Fibroblast of lung (primary cell): ENCODE measurements around the gene PROK1.

Experiments used
- EZH2 ChIP-seq: IDR thresholded peaks from 2 replicates; pipeline ENCODE4 v1.5.1; 2012; ENCODE audit warnings: low read length, control low read depth, mild to moderate bottlenecking; ENCODE audit errors: missing control alignments
- TF ChIP-seq, protein P1 (sequence below), 2 donors: IDR thresholded peaks in 1 of 2; conservative IDR thresholded peaks in 1 of 2; 1 replicate in 1 of 2; 2 replicates in 1 of 2; pipeline ENCODE4 v1.5.1; 2011 to 2012; ENCODE audit warnings: low read length in 2 of 2, control low read depth in 1 of 2, inconsistent platforms in 1 of 2, low read depth in 1 of 2, mild to moderate bottlenecking in 1 of 2

- TF ChIP-seq, protein P1, sequence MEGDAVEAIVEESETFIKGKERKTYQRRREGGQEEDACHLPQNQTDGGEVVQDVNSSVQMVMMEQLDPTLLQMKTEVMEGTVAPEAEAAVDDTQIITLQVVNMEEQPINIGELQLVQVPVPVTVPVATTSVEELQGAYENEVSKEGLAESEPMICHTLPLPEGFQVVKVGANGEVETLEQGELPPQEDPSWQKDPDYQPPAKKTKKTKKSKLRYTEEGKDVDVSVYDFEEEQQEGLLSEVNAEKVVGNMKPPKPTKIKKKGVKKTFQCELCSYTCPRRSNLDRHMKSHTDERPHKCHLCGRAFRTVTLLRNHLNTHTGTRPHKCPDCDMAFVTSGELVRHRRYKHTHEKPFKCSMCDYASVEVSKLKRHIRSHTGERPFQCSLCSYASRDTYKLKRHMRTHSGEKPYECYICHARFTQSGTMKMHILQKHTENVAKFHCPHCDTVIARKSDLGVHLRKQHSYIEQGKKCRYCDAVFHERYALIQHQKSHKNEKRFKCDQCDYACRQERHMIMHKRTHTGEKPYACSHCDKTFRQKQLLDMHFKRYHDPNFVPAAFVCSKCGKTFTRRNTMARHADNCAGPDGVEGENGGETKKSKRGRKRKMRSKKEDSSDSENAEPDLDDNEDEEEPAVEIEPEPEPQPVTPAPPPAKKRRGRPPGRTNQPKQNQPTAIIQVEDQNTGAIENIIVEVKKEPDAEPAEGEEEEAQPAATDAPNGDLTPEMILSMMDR (conservative IDR thresholded peaks at IDR 0.05 in 1 of 2, IDR thresholded peaks at IDR 0.05 in 1 of 2; ENCODE audit: low read depth in 1 of 2, low read length in 2 of 2): no peak
- TF ChIP-seq EZH2: no peak
Observed at GRCh38 chr1:110478886-110479285, 27.9 kb downstream of the PROK1 start.
